Suppressor macrophage (primary cell): ENCODE measurements around the gene APOBEC3H.

Source experiments
- DNase-seq, 4 experiments: peaks; one replicate each; pipeline ENCODE4 v3.0.0-alpha.2; 2020 to 2022

APOBEC3H gene

GRCh38 chr22:39114112-39114511, 17.1 kb downstream of the APOBEC3H start:
- no peak for DNase-seq

GRCh38 chr22:39115570-39115969, 18.5 kb downstream of the APOBEC3H start:
- DNase-seq: no peak

GRCh38 chr22:39115977-39116621, 19.1 kb downstream of the APOBEC3H start:
- no peak for DNase-seq

- peak; percentile 63 to 74 (median 70) for DNase-seq
These were observed 20.6 kb downstream of the APOBEC3H start for GRCh38 chr22:39117585-39118191.

- no peak for DNase-seq
These were observed 23.9 kb downstream of the APOBEC3H start for GRCh38 chr22:39120983-39121382.

- DNase-seq: no peak
These were observed 25.9 kb downstream of the APOBEC3H start for GRCh38 chr22:39122772-39123470.

- DNase-seq: peak; percentile 15 to 65 (median 44)
These were observed 26.9 kb downstream of the APOBEC3H start for GRCh38 chr22:39123751-39124581.

GRCh38 chr22:39125622-39126021, 28.6 kb downstream of the APOBEC3H start:
- DNase-seq: no peak

- DNase-seq: no peak
These were observed 31.5 kb downstream of the APOBEC3H start for GRCh38 chr22:39128508-39128907.

GRCh38 chr22:39129081-39129480, 32.0 kb downstream of the APOBEC3H start:
- no peak for DNase-seq

GRCh38 chr22:39129746-39130145, 32.7 kb downstream of the APOBEC3H start:
- no peak for DNase-seq

- no peak for DNase-seq
These were observed 33.2 kb downstream of the APOBEC3H start for GRCh38 chr22:39130152-39130704.

- peak; percentile 72 to 93 (median 86) for DNase-seq
These were observed 34.1 kb downstream of the APOBEC3H start for GRCh38 chr22:39130892-39131855.

- no peak for DNase-seq
These were observed 35.2 kb downstream of the APOBEC3H start for GRCh38 chr22:39132281-39132680.

- no peak for DNase-seq
These were observed 36.0 kb downstream of the APOBEC3H start for GRCh38 chr22:39132871-39133524.

- DNase-seq: no peak
These were observed 36.8 kb downstream of the APOBEC3H start for GRCh38 chr22:39133871-39134270.

GRCh38 chr22:39134366-39135091, 37.5 kb downstream of the APOBEC3H start:
- no peak for DNase-seq

- peak in 3 of 4 experiments; percentile 16 to 61 (median 46) for DNase-seq
These were observed 38.2 kb downstream of the APOBEC3H start for GRCh38 chr22:39135092-39135896.

- no peak for DNase-seq
These were observed 39.3 kb downstream of the APOBEC3H start for GRCh38 chr22:39136317-39136716.
